DMS79 treated with DMSO at 0.1 percent for 48 hours (cell line): ENCODE results near the gene DCP1B.

Experiments
- DNase-seq: peaks from one replicate; lab custom pipeline; 2025; lab: John Stamatoyannopoulos, UW

DCP1B gene

DNA sequence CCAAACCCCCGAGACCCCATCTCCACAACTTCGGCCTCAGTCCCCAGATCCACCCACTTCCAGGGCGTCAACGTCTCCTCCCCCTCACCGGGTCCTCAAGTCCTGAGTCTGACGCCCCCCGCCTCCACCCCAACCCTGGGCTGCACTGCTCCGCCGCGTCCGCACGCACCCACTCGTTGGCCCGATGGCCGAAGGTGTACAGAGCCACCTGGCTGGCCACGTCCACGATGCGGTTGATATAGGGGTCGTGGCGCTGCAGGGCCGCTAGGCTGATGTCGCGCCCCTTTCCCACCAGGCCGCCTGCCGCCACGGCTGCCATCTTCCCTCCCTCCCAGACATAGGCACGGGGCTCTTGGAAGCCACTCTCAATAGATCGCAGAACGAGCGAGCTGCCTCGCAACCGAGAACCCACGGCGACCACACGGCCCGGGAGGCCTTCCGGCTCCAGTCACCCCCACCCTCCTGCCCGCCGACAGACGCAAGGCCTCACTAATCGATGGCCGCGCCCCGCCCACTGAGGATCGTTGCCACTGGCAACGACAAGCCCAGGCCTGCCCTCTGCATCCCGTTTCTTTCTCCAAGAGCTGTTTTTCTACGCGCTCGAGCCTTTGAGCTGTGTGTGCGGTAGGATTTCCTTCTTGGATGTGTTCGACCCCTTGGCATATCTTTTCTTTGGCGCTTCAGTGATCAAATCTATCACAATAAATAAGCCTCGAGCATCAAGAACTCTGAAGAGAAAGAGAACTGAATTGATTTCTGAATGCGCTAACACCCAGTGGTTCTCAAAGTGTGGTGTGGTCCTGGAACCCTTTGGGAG lies at the start of gene DCP1B:
Gene DCP1B, minus strand, starts transcription at position 345 of the 817 bp plus-strand sequence. Its CDS starts 26 bp downstream, at position 319.
- peak; percentile 91 for DNase-seq

- no peak for DNase-seq
Observed at GRCh38 chr12:2053691-2054090, 49.4 kb upstream of the DCP1B start.

DNA sequence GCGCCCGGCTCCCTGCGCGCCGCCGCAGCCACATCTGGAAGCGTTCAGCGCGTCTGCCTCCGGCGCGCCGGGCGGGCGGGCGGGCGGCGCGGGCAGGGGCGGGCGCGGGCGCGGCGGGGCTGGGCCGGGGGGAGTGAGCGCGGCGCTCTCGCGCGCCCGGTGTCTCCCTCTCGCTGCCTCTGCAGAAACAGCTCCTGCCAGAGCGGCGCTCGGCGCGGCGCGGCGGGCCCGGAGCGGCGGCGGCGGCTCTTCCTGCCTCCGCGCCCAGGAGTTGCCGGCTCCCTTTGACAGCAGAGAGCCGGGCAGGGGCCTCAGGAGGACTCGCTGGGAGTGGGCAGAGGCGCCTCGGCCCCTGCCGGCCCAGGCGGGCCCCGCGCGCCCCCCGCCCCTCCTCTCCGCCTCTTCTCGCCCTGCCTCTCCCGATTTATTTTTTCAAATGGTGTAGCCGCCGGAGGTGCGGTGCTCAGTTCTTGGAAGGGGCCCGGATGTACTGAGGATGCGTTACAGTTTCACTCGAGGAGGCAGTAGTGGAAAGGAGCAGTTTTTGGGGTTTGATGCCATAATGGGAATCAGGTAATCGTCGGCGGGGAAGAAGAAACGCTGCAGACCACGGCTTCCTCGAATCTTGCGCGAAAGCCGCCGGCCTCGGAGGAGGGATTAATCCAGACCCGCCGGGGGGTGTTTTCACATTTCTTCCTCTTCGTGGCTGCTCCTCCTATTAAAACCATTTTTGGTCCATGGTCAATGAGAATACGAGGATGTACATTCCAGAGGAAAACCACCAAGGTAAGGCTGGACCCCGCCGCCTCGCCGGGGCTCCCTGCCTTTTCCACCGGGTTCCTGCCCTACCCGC lies 48.8 kb upstream of the DCP1B start, which contains the start of gene CACNA1C:
Gene CACNA1C, plus strand, starts transcription at position 162 of the 853 bp plus-strand sequence. Its CDS starts 576 bp downstream, at position 738.
- peak; percentile 55 for DNase-seq

GRCh38 chr12:2051700-2052621 lies 47.7 kb upstream of the DCP1B start:
- peak; percentile 21 for DNase-seq

- DNase-seq = no peak
Observed at GRCh38 chr12:2049604-2050540, 45.6 kb upstream of the DCP1B start.

DNA sequence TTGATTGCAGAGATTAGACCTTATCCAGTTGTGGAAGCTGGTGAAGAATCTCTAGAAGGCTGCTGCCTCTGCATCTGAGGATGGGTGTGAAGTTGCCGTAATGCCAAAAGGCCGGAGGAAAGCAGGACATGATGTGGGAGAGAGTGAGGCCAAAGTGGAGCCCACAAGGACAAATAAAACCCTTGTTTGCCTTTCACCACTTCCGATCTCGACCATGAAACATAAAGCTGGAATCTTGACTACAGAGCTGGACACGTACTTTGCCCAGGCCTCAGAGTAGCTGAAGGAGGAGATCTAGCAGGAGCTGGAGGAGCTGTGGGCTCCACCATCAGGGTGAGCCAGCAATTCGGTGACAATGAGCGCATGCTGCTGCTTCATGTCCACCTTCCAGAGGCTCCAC lies 43.5 kb upstream of the DCP1B start:
- no peak for DNase-seq

GRCh38 chr12:2046957-2047356 lies 42.7 kb upstream of the DCP1B start:
- no peak for DNase-seq

DNA sequence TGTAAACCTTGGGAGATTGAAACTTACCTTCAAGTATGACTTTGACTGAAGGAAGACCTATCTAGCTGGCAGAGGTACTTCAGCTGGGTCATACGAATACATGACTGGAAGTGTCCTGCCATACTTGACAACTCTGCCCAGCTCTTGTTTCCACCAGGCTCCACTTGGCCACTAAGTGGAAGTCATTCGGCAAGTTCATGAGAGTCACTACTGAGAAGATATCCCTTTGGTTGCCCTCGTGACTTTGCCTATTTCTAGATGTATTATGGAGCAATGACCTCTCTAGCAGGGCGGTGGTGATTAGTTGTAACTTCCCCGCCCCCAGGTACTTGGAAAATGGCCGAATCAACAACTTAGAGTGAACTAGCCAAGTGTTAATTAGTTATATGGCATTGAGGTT lies 39.9 kb upstream of the DCP1B start:
- no peak for DNase-seq

GRCh38 chr12:2043054-2043453 lies 38.8 kb upstream of the DCP1B start:
- no peak for DNase-seq

DNA sequence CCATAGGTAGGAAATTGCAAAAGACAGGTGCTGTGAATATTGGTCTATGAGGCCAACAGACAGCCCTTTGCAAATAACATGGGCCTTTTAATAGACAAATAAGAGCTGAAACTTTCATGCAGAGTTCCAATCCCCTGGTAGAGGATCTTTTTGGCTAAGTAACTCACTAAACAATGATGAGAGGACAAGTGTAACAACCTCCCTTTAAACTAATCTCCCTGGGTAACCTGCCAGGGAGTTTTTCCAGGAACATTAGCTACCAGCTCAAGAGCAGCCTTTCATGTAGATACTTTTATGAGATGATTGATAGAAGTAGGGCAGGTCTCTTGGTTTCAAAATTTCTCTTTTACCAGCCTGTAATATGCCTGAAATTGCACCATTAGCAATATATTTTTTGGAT lies 34.8 kb upstream of the DCP1B start:
- DNase-seq = no peak

DNA sequence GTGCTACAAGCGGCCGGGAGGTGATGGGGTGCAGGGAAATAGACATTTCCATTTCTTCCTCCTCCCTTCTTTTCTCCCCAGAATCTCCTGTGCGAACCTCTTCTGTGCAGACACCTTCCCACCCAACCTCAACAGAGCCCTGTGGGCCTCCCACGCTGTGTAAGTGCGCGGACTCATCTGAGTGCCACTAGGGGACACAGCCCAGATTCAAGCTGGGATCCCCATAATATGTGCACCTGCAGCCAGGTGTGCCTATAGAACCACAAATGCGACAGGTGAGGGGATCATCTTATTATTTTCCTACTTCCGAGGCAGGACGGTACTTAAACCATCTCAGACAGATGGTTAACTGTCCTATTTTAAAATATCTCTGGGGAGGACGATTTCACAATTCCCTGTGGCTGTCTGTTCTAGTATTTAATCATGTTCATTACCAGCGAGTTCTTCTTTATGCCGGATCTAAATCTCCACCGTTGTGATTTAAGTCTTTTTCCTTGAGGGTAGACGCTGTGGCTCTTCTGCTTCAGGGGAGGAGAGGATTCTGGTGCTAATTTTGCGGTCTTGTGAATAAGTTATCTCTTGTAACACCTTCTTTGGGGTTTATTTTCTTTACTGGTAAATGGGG lies 31.3 kb upstream of the DCP1B start:
- DNase-seq = no peak

- DNase-seq = peak; percentile 41
Observed at GRCh38 chr12:2034633-2035430, 30.6 kb upstream of the DCP1B start.

- DNase-seq = no peak
Observed at GRCh38 chr12:2032506-2032905, 28.2 kb upstream of the DCP1B start.

DNA sequence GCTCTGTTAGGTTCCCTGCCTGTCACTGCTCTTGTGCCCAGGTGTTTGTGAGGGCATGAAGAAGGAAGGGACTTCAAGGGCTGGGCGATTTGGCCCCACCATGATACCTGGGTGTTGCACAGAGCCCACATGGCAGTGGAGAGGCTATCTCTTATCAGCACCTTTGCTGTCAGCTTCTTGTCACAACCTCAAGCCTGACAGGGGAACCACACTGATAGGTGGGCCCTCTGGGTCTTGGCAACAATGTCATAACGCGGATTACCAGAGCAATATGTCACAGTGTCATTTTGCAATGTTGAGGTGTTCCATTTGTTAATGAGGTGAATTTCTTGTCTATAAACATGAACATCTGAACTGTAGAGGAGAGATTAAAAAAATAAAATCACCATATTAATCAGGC lies 25.6 kb upstream of the DCP1B start:
- DNase-seq = no peak

GRCh38 chr12:2027351-2027750 lies 23.1 kb upstream of the DCP1B start:
- DNase-seq = no peak

- DNase-seq = peak; percentile 7
Observed at GRCh38 chr12:2023365-2023764, 19.1 kb upstream of the DCP1B start.

DNA sequence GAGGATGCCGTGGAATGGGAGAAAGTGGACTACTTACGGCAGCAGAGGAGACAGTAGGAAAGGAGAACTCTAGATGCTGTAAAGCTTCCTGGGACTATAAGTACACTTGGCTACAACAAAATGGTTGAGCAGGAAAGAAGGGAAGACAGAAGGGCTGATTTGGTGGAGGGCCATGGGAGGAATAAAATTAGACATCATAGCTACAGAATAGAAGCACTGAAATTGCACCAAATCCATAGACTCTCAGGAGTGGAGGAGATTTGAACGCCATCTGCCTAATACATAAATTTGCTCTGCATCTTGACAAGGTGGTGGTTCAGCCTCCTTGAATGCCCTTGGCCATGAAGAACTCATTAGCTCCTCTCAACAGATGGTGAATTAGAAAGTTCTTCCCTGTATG lies 16.3 kb upstream of the DCP1B start:
- no peak for DNase-seq

GRCh38 chr12:2019126-2019525 lies 14.9 kb upstream of the DCP1B start:
- DNase-seq = no peak

DNA sequence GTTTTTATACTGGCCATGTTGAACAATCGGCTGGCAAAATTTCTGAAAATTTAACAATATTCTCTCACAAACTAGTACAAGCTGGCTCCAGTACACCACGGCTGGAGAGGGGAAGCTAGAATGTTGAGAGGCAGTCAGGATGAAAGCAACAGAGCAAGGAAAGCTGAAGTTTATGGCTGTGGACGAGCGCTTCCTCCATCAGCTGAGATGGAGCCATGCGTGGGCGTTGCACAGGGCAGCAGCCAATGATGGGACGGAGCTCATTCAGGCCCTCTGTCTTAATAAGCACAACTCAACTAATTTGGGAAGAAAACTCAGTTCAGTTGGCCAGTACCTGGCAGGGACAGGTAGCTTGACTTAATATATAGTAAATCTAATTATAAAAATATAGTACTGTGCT lies 14.1 kb upstream of the DCP1B start:
- no peak for DNase-seq
